SK-N-SH (cell line): ENCODE data around the gene TMEM74B. TPM values are rescaled to one million over a fixed set of nuclear protein-coding genes. Genes with fewer than 3 reads are reported as not detected.

ENCODE experiments used
- CTCF ChIA-PET: fragments of 300-600, 350-600 bp; formaldehyde crosslinking; extraction: SDS; loops from one replicate; lab custom pipeline; 2021; lab: Yijun Ruan, JAX
- POLR2A ChIA-PET: fragments of 350-600 bp; sonication (Branson Sonifier 250); formaldehyde crosslinking; extraction: SDS; loops from one replicate; lab custom pipeline; 2020; ENCODE audit warnings: antibody characterized with exemption, inconsistent platforms; lab: Yijun Ruan, JAX
- DNase-seq: peaks from one replicate; pipeline ENCODE4 v3.0.0; 2012
- H2AFZ ChIP-seq: fragments of 200-600 bp; sonication (generic); 2 replicates; pipeline ENCODE4 v1.8.1; 2016; ENCODE audit warnings: antibody characterized with exemption, mild to moderate bottlenecking, low read depth
- H3F3A ChIP-seq: fragments of 200-600 bp; sonication (generic); replicated peaks from 2 replicates; pipeline ENCODE3; 2016; ENCODE audit warnings: antibody characterized with exemption, mild to moderate bottlenecking; ENCODE audit not compliant: insufficient read depth
- H3K27ac ChIP-seq, 2 experiments: fragments of 200-500 bp in 1 of 2; fragments of 200-600 bp in 1 of 2; sonication (Bioruptor generic) in 1 of 2; sonication (generic), shearing (Covaris generic) in 1 of 2; 2 replicates each; pipeline versions ENCODE4 v1.5.1 to v1.6.1; 2014 to 2016; ENCODE audit warnings: low read depth in 2 of 2, inconsistent platforms in 1 of 2, low read length in 1 of 2, mild to moderate bottlenecking in 1 of 2, mixed read lengths in 1 of 2
- H3K27me3 ChIP-seq: fragments of 200-600 bp; sonication (generic), shearing (Covaris generic); 2 replicates; pipeline ENCODE4 v1.6.1; 2016; ENCODE audit warnings: mixed run types; ENCODE audit not compliant: insufficient read depth
- H3K36me3 ChIP-seq, 2 experiments: fragments of 200-500 bp in 1 of 2; fragments of 200-600 bp in 1 of 2; sonication (Bioruptor generic) in 1 of 2; sonication (generic) in 1 of 2; replicated peaks in 1 of 2; 2 replicates each; pipeline versions ENCODE3 to v1.5.1; 2014 to 2016; ENCODE audit warnings: low read length in 1 of 2, mild to moderate bottlenecking in 1 of 2; ENCODE audit not compliant: insufficient read depth in 2 of 2, control insufficient read depth in 1 of 2
- H3K4me1 ChIP-seq, 2 experiments: fragments of 200-500 bp in 1 of 2; fragments of 200-600 bp in 1 of 2; sonication (Bioruptor generic) in 1 of 2; sonication (generic), shearing (Covaris generic) in 1 of 2; 2 replicates each; pipeline versions ENCODE4 v1.5.1 to v1.6.1; 2014 to 2016; ENCODE audit warnings: low read depth in 1 of 2, low read length in 1 of 2, mixed run types in 1 of 2; ENCODE audit not compliant: insufficient read depth in 2 of 2, control insufficient read depth in 1 of 2
- H3K4me2 ChIP-seq: fragments of 200-600 bp; sonication (generic), shearing (Covaris generic); 2 replicates; pipeline ENCODE4 v1.6.1; 2017; ENCODE audit warnings: mixed run types
- H3K4me3 ChIP-seq, 2 experiments: fragments of 200-500 bp in 1 of 2; fragments of 200-600 bp in 1 of 2; sonication (Bioruptor generic) in 1 of 2; sonication (generic), shearing (Covaris generic) in 1 of 2; 2 replicates each; pipeline versions ENCODE4 v1.5.1 to v1.8.1; 2014 to 2016; ENCODE audit warnings: low read depth in 2 of 2, inconsistent platforms in 1 of 2, low read length in 1 of 2, mild to moderate bottlenecking in 1 of 2, mixed read lengths in 1 of 2, moderate library complexity in 1 of 2
- H3K79me2 ChIP-seq: fragments of 200-600 bp; sonication (generic); 2 replicates; pipeline ENCODE4 v1.8.1; 2017; ENCODE audit warnings: mild to moderate bottlenecking; ENCODE audit not compliant: insufficient read depth
- H3K9ac ChIP-seq: fragments of 200-600 bp; sonication (generic); 2 replicates; pipeline ENCODE4 v1.6.1; 2017; ENCODE audit warnings: mixed run types
- H3K9me2 ChIP-seq: fragments of 200-600 bp; sonication (generic); 2 replicates; pipeline ENCODE4 v1.6.1; 2017; ENCODE audit warnings: mixed run types
- H3K9me3 ChIP-seq: fragments of 200-600 bp; sonication (generic); 2 replicates; pipeline ENCODE4 v1.6.1; 2017; ENCODE audit warnings: mixed run types, mild to moderate bottlenecking, moderate library complexity
- H4K20me1 ChIP-seq: fragments of 200-600 bp; sonication (generic); 2 replicates; pipeline ENCODE4 v1.6.1; 2017; ENCODE audit warnings: mild to moderate bottlenecking, mixed run types; ENCODE audit not compliant: insufficient read depth
- ELF1 ChIP-seq: IDR thresholded peaks from 2 replicates; pipeline ENCODE4 v1.4.0; 2012
- EP300 ChIP-seq, 2 experiments: IDR thresholded peaks; 2 replicates each; pipeline versions ENCODE4 v1.4.0 to v1.6.1; 2012; ENCODE audit warnings: borderline replicate concordance in 1 of 2, low read depth in 1 of 2, low read length in 1 of 2
- EZH2phosphoT487 ChIP-seq: fragments of 200-600 bp; sonication (generic); IDR thresholded peaks from 2 replicates; pipeline ENCODE4 v1.6.1; 2017; ENCODE audit warnings: low read depth, mixed run types, mild to moderate bottlenecking, antibody characterized with exemption, moderate library complexity, borderline replicate concordance
- FOXJ3 ChIP-seq: sonication (generic); formaldehyde crosslinking; IDR thresholded peaks from 2 replicates; pipeline ENCODE4 v1.5.1; 2020; ENCODE audit warnings: mild to moderate bottlenecking, missing genetic modification reagents
- PBX3 ChIP-seq: IDR thresholded peaks from 2 replicates; pipeline ENCODE4; 2012
- ZBTB33 ChIP-seq: IDR thresholded peaks from 2 replicates; pipeline ENCODE4 v1.4.0; 2012; ENCODE audit warnings: low read depth, borderline replicate concordance
- WGBS: methylation state at CpG from one replicate; pipeline ENCODE4 v1.1.6; 2017; ENCODE audit warnings: low lambda C conversion rate; 5-methylcytosine and 5-hydroxymethylcytosine counted together
- polyA plus RNA-seq, 3 experiments: library from polyadenylated mRNA; depleted of rRNA; stranded (reverse); fragments of >200 nt; gene quantifications; 2 replicates each; pipeline ENCODE4 v1.2.3, GENCODE V29; 2012
- TF ChIP-seq, protein P1 (sequence below): fragments of 150-350 bp; IDR thresholded peaks from 2 replicates; pipeline ENCODE4 v1.6.1; 2016; ENCODE audit warnings: mild to moderate bottlenecking, low read depth, low read length
- TF ChIP-seq, protein P2 (sequence below): IDR thresholded peaks from 2 replicates; pipeline ENCODE4 v1.4.0; 2012; ENCODE audit warnings: low read depth
- TF ChIP-seq, protein P3 (sequence below): fragments of 150-350 bp; IDR thresholded peaks from 2 replicates; pipeline ENCODE4 v1.6.1; 2017; ENCODE audit warnings: antibody characterized with exemption, low read length, low read depth, borderline replicate concordance

The TMEM74B gene
- polyA plus RNA-seq, 1 of the 3 experiments (the other 2 are of a cell fraction), result 1.8 TPM

- Histone ChIP-seq H3K9ac (no peak overlapping the region), H4K20me1 (no peaks in the 10 kb centered on the region), H3K9me2 (no peaks in the 10 kb centered on the region), H3K79me2 (no peaks in the 10 kb centered on the region), H3K36me3 (no peaks in the 10 kb centered on the region), H3K9me3 (no peaks in the 10 kb centered on the region), H3K4me2 (no peak overlapping the region), H3K27me3 (no peaks in the 10 kb centered on the region), H3K27ac (no peak overlapping the region), H3K4me1 (peaks cover 0 to 3% of the 10 kb centered on the region in 2 experiments; a peak in 1 of 4 replicates), H3K4me3 (no peak overlapping the region), H2AFZ (no peak overlapping the region), H3F3A (no peaks in the 10 kb centered on the region)
- no peak for TF ChIP-seq FOXJ3 (CRISPR knock-in tag)
- POLR2A ChIA-PET, result no interaction called here
- CTCF ChIA-PET, result interaction anchor here (0.9 to 3.8 kb wide), 2 partner anchors 30 to 366 kb away, joined by 4 to 13 read pairs; no protein-coding TSS in a partner anchor
- WGBS, result 83% methylated on average over 4 of the region's 4 CpGs
- DNase-seq, result no peak
Measured at GRCh38 chr20:1182106-1182505, 2.7 kb downstream of the TMEM74B start.

DNA sequence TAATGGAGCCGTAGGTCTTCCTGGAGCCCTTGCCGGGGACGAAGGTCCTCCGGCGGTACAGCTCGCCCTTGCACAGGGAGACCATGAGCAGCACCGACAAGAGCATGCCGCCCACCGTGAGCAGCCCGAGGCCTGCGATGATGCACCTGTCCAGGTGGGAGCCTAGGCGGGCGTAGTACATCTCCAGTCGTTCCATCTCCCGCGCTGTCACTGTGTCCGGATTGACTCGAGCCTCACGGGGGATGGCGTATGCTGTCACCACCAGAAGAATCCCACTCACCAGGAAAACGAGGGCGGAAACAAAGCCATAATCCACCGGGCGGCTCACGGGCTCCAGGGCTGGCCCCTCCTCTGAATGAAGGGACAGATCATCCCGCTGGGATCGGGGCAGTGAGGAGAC, 3.8 kb downstream of the TMEM74B start:
- no peaks in the 10 kb centered on the region for H3K9me2 ChIP-seq
- DNase-seq, result no peak
- H3K4me3 ChIP-seq, result no peak overlapping the region
- H2AFZ ChIP-seq, result no peak overlapping the region
- no peaks in the 10 kb centered on the region for H4K20me1 ChIP-seq
- no peaks in the 10 kb centered on the region for H3K9me3 ChIP-seq
- 100% methylated on average over 12 of the region's 27 CpGs for WGBS
- no peaks in the 10 kb centered on the region for H3K27me3 ChIP-seq
- TF ChIP-seq ZBTB33, result no peak
- no peak for TF ChIP-seq PBX3
- TF ChIP-seq, protein P1, sequence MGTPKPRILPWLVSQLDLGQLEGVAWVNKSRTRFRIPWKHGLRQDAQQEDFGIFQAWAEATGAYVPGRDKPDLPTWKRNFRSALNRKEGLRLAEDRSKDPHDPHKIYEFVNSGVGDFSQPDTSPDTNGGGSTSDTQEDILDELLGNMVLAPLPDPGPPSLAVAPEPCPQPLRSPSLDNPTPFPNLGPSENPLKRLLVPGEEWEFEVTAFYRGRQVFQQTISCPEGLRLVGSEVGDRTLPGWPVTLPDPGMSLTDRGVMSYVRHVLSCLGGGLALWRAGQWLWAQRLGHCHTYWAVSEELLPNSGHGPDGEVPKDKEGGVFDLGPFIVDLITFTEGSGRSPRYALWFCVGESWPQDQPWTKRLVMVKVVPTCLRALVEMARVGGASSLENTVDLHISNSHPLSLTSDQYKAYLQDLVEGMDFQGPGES, result no peak
- TF ChIP-seq EZH2phosphoT487, result no peak
- TF ChIP-seq EP300 (IDR thresholded peaks at IDR 0.05; ENCODE audit: borderline replicate concordance in 1 of 2, low read depth in 1 of 2, low read length in 1 of 2), result no peak
- no peak for TF ChIP-seq ELF1
- TF ChIP-seq, protein P2, sequence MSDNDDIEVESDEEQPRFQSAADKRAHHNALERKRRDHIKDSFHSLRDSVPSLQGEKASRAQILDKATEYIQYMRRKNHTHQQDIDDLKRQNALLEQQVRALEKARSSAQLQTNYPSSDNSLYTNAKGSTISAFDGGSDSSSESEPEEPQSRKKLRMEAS, result no peak
- TF ChIP-seq, protein P3, sequence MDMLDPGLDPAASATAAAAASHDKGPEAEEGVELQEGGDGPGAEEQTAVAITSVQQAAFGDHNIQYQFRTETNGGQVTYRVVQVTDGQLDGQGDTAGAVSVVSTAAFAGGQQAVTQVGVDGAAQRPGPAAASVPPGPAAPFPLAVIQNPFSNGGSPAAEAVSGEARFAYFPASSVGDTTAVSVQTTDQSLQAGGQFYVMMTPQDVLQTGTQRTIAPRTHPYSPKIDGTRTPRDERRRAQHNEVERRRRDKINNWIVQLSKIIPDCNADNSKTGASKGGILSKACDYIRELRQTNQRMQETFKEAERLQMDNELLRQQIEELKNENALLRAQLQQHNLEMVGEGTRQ, result no peak
- TF ChIP-seq, all 33 proteins: peak for 0
- Histone ChIP-seq H3K9ac (no peak overlapping the region), H3K27ac (no peak overlapping the region), H3K36me3 (peaks cover 0 to 2% of the 10 kb centered on the region in 2 experiments), H3K4me2 (no peak overlapping the region), H3F3A (no peaks in the 10 kb centered on the region), H3K79me2 (no peaks in the 10 kb centered on the region), H3K4me1 (peaks cover 0 to 1% of the 10 kb centered on the region in 2 experiments; a peak in 1 of 4 replicates)
- ChIA-PET CTCF (interaction anchor here (1.2 to 3.8 kb wide), 3 partner anchors 31 to 225 kb away, joined by 3 to 13 read pairs (median 3); no protein-coding TSS in a partner anchor), POLR2A (no interaction called here)
